Esophagus squamous epithelium (tissue), 4 donors: ENCODE results near the gene TSKS.

ENCODE experiments used
- POLR2A ChIP-seq, 4 donors: fragments of 450-650 bp; IDR thresholded peaks; one replicate each; pipeline ENCODE4 v1.6.1; 2017; ENCODE audit warnings: antibody characterized with exemption in 4 of 4, mild to moderate bottlenecking in 4 of 4, moderate library complexity in 3 of 4
- TF ChIP-seq, protein P1 (sequence below), 6 experiments: fragments of 450-650 bp in 4 of 6; fragments of 200-600 bp in 2 of 6; sonication (generic) in 2 of 6; IDR thresholded peaks; one replicate each; pipeline ENCODE4 v1.5.1; 2016 to 2019; ENCODE audit warnings: antibody characterized with exemption in 6 of 6, mild to moderate bottlenecking in 4 of 6, moderate library complexity in 4 of 6

DNA sequence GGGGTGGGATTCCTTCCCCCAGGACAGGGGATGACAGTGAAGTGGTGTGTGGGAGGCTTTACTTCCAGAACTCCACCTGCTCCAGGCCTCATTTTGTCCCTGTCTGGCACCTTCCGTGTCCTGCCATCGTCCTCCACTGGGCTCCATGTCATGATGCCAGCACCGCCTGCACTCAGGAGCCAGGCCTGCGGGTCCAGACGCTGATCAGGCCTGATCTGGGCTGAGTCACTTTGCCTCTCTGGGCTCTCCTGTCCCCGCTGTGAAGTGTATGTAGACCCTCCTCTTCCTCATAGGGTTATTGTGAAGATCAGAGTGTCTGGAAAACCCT, 40.4 kb upstream of the TSKS start:
- TF ChIP-seq, protein P1, sequence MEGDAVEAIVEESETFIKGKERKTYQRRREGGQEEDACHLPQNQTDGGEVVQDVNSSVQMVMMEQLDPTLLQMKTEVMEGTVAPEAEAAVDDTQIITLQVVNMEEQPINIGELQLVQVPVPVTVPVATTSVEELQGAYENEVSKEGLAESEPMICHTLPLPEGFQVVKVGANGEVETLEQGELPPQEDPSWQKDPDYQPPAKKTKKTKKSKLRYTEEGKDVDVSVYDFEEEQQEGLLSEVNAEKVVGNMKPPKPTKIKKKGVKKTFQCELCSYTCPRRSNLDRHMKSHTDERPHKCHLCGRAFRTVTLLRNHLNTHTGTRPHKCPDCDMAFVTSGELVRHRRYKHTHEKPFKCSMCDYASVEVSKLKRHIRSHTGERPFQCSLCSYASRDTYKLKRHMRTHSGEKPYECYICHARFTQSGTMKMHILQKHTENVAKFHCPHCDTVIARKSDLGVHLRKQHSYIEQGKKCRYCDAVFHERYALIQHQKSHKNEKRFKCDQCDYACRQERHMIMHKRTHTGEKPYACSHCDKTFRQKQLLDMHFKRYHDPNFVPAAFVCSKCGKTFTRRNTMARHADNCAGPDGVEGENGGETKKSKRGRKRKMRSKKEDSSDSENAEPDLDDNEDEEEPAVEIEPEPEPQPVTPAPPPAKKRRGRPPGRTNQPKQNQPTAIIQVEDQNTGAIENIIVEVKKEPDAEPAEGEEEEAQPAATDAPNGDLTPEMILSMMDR (IDR thresholded peaks at IDR 0.05), result no peak
- no peak for TF ChIP-seq POLR2A (IDR thresholded peaks at IDR 0.05)
